ENCODE measurements around the gene UBXN7.

- TF ChIP-seq EZH2 (IDR thresholded peaks at IDR 0.05) = no peak
- TF ChIP-seq POLR2AphosphoS5 (IDR thresholded peaks at IDR 0.05; ENCODE audit: borderline replicate concordance, low read depth, low read length) = no peak
Measured at GRCh38 chr3:196458063-196458462, 25.8 kb upstream of the UBXN7 start.

All from SK-N-MC (cell line).